Activated naive CD8-positive, alpha-beta T cell treated with anti-CD3 and anti-CD28 coated beads, Interleukin-2, amount 50 U/mL, for 24 hours (primary cell): ENCODE results near the gene TSR3.

Experiments used
- ATAC-seq: fragments of 150-1000 bp; cut with Tn5 transposase; one replicate; pipeline ENCODE4 v1.10.0; 2021
- DNase-seq: peaks from one replicate; pipeline ENCODE4 v3.0.0; 2021
- H3K27ac Mint-ChIP-seq: one replicate; pipeline ENCODE4 v1.8.0; 2021; ENCODE audit warnings: mild to moderate bottlenecking, mixed read lengths
- H3K27me3 Mint-ChIP-seq: one replicate; pipeline ENCODE4 v1.8.0; 2021; ENCODE audit warnings: mixed read lengths
- H3K36me3 Mint-ChIP-seq: one replicate; pipeline ENCODE4 v1.8.0; 2021; ENCODE audit warnings: low read depth, mixed read lengths
- H3K4me1 Mint-ChIP-seq: one replicate; pipeline ENCODE4 v1.8.0; 2021; ENCODE audit warnings: mixed read lengths
- H3K4me3 Mint-ChIP-seq: one replicate; pipeline ENCODE4 v1.8.0; 2021; ENCODE audit warnings: mild to moderate bottlenecking, moderate library complexity, mixed read lengths
- H3K9me3 Mint-ChIP-seq: one replicate; pipeline ENCODE4 v1.8.0; 2021; ENCODE audit warnings: mixed read lengths

The TSR3 gene

DNA sequence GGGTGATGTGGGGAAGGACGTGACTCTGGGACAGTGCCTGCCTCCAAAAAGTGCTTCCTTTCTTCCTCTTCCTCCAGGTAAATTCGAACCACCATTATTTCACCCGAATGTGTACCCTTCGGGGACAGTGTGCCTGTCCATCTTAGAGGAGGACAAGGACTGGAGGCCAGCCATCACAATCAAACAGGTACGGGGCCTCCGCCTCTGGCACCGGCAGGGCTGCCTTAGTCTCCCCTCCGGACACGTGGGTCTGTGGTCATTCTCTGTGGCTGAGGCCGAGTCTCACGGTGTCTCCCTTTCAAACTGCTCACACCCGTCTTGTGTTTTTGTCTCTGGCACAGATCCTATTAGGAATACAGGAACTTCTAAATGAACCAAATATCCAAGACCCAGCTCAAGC is 31.6 kb downstream of the TSR3 start:
- no peak overlapping the region for H3K27ac Mint-ChIP-seq
- DNase-seq (no peak), ATAC-seq (no peak)
- H3K27me3 Mint-ChIP-seq: no peaks in the 10 kb centered on the region
- H3K36me3 Mint-ChIP-seq: peaks cover 41% of the 10 kb centered on the region
- H3K9me3 Mint-ChIP-seq: no peaks in the 10 kb centered on the region
- no peaks in the 10 kb centered on the region for H3K4me1 Mint-ChIP-seq
- H3K4me3 Mint-ChIP-seq: no peak overlapping the region

DNA sequence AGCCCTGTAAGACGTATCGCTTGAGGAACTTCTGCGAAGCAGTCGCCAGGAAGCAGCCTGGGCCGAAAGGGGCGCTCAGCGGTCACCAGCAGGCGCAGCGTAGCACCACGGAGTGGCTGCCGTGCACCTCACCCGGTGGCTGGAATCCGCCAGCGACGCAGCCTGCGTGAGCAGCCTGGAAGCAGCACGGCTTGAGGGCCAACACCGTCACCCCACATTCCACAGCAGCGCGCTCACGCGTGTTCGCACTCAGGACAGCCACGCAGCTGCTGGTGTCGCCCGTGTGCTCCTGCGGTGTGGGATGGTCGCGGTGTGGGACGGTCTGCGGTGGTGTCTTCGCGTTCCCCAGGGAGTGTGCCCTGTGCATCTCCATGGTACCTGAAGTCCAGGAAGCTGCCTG is 32.6 kb downstream of the TSR3 start:
- Mint-ChIP-seq H3K4me3 (no peak overlapping the region), H3K4me1 (peaks cover 2% of the 10 kb centered on the region), H3K9me3 (no peaks in the 10 kb centered on the region), H3K27me3 (no peaks in the 10 kb centered on the region), H3K36me3 (peaks cover 45% of the 10 kb centered on the region), H3K27ac (no peak overlapping the region)
- DNase-seq (no peak), ATAC-seq (no peak)

DNA sequence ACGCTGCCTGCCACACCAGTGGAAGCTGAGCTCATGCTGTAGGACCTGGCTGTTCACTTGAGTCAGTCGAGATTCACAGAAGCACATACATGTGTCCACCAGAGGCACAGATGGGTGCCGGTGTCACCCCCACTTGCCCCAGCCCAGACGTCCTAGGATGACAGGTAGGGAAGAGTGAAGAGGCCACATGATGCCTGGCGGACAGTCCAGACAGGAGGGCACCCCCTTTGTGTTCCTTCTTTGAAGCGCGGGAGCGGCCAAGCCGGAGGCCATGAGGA is 33.5 kb downstream of the TSR3 start:
- DNase-seq: no peak
- H3K4me1 Mint-ChIP-seq: peaks cover 3% of the 10 kb centered on the region
- no peaks in the 10 kb centered on the region for H3K27me3 Mint-ChIP-seq
- no peak overlapping the region for H3K27ac Mint-ChIP-seq
- H3K4me3 Mint-ChIP-seq: no peak overlapping the region
- peaks cover 43% of the 10 kb centered on the region for H3K36me3 Mint-ChIP-seq
- H3K9me3 Mint-ChIP-seq: no peaks in the 10 kb centered on the region
- no peak for ATAC-seq

DNA sequence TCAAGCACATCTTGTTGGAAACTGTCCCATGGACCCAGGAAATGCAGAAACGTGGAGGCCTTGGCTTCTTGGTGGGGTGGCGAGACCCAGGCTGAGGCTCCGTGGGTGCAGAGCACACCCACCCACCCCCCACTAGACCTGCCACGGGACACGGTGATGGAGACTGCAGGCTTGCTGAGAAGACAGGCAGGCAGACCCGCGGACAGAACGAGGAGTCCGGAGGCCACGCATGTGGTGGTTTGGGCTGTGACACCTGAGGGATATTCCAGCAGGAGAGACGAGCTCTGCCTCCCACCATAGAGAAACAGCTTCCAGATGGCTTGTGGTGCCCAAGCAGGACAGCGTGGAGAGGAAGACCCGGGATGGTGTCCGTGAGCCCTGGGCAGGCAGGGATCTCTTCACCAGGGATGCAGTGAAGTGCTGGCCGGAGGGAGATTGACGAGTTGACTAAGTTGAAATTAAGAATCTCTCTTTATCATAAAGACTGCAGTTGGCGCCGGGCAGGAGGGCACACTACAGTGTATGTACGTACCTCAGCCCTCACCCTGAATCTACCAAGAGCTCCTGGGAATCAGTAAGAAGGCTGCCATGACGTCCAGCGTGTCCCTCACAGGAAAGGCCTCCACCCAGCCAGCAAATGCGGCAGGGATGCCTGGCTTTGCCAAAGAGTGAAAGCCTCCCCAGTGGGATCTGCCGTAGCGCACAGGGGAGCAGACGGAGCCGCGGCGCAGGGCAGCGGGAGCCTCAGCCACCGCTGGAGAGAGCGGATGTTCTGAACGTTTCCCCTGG is 34.0 kb downstream of the TSR3 start:
- DNase-seq (no peak), ATAC-seq (no peak)
- Mint-ChIP-seq H3K27me3 (no peaks in the 10 kb centered on the region), H3K4me3 (no peak overlapping the region), H3K36me3 (peaks cover 42% of the 10 kb centered on the region), H3K4me1 (peaks cover 8% of the 10 kb centered on the region), H3K9me3 (no peaks in the 10 kb centered on the region), H3K27ac (no peak overlapping the region)

- DNase-seq: no peak
- H3K27ac Mint-ChIP-seq: no peak overlapping the region
Observed at GRCh38 chr16:1316033-1316405, 35.7 kb downstream of the TSR3 start.

DNA sequence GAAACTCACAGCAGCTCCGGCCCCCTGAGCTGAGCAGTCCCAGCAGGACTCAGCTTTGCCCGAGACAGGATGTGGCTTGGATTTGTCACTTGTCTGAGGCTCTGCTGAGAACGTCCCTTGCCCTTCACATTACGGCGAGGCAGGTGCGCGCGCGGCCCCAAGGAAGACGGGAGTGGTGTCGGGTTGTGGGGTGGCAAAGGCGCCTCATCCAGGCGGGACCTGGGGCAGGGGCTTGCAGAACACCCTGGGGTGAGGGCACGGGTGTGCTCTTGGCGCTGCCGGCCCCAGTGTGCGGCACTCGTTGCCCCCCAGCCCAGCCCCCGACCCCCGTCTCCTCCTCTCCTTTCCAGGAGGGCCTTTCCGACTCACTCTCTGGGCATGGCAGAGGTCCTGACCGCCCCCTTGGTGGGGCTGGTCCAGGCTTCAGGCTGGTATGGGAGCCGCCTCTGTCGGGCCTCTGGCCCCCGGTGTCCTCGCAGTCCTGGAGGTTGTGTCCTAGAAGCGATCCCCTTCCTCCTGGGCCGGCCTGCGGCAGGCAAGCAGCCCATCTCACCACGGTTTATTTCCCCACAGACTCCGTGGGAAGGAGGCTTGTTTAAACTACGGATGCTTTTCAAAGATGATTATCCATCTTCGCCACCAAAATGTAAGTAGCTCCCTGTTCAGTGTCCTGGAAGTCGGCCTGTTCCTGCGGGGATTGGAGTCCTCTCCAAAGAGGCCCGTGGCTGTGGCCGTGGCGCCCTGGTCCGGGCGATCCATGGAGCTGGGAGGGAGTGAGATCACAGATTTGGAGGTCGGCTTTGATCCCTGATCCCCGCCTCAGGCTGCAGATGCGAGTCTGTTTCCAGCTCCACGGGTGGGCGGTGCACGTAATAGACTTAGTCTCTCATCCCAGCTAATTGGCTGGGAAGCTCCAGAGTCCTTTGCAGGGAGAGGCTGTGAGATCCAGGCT is 36.3 kb downstream of the TSR3 start:
- DNase-seq (no peak), ATAC-seq (no peak)
- H3K27me3 Mint-ChIP-seq: no peaks in the 10 kb centered on the region
- H3K27ac Mint-ChIP-seq: no peak overlapping the region
- H3K4me3 Mint-ChIP-seq: no peak overlapping the region
- peaks cover 50% of the 10 kb centered on the region for H3K36me3 Mint-ChIP-seq
- no peaks in the 10 kb centered on the region for H3K9me3 Mint-ChIP-seq
- H3K4me1 Mint-ChIP-seq: peaks cover 30% of the 10 kb centered on the region

More at GRCh38 chr16:1316033-1316405, 35.7 kb downstream of the TSR3 start:
- no peak overlapping the region for H3K4me3 Mint-ChIP-seq
- no peaks in the 10 kb centered on the region for H3K9me3 Mint-ChIP-seq
- H3K27me3 Mint-ChIP-seq: no peaks in the 10 kb centered on the region
- no peak for ATAC-seq
- peaks cover 24% of the 10 kb centered on the region for H3K4me1 Mint-ChIP-seq
- H3K36me3 Mint-ChIP-seq: peaks cover 44% of the 10 kb centered on the region

GRCh38 chr16:1314399-1315068 is 37.1 kb downstream of the TSR3 start:
- H3K27ac Mint-ChIP-seq: no peak overlapping the region
- DNase-seq (no peak), ATAC-seq (no peak)
- H3K27me3 Mint-ChIP-seq: no peaks in the 10 kb centered on the region
- no peaks in the 10 kb centered on the region for H3K9me3 Mint-ChIP-seq
- H3K4me3 Mint-ChIP-seq: no peak overlapping the region
- peaks cover 53% of the 10 kb centered on the region for H3K36me3 Mint-ChIP-seq
- H3K4me1 Mint-ChIP-seq: peaks cover 34% of the 10 kb centered on the region

DNA sequence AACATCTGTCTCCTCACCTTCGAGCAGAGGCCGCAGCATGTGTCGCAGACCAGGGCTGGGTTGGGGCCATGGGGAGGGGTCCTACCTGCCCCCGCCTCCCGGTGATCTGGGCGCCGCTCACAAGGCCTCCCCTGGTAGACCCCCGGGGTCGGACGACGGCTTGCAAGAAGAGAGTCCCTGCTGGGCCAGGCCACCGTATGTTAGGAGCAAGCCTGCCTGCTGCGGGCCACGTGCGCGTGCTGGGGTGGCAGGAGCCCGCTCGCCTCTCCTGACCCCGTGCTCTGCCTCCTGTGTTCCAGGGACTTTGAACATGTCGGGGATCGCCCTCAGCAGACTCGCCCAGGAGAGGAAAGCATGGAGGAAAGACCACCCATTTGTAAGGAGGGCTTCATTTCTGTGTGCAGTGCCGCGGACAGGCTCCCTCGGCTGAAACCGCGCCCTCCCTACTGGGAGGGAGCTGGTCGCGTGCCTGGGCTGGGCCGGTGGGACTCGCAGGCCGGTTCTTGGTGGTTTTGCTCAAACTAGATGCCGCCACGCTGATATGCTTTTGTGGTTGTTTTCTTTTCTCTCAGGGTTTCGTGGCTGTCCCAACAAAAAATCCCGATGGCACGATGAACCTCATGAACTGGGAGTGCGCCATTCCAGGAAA is 37.8 kb downstream of the TSR3 start:
- ATAC-seq (no peak), DNase-seq (no peak)
- H3K36me3 Mint-ChIP-seq: peaks cover 49% of the 10 kb centered on the region
- no peak overlapping the region for H3K4me3 Mint-ChIP-seq
- no peaks in the 10 kb centered on the region for H3K9me3 Mint-ChIP-seq
- H3K4me1 Mint-ChIP-seq: peaks cover 34% of the 10 kb centered on the region
- H3K27ac Mint-ChIP-seq: no peak overlapping the region
- no peaks in the 10 kb centered on the region for H3K27me3 Mint-ChIP-seq

DNA sequence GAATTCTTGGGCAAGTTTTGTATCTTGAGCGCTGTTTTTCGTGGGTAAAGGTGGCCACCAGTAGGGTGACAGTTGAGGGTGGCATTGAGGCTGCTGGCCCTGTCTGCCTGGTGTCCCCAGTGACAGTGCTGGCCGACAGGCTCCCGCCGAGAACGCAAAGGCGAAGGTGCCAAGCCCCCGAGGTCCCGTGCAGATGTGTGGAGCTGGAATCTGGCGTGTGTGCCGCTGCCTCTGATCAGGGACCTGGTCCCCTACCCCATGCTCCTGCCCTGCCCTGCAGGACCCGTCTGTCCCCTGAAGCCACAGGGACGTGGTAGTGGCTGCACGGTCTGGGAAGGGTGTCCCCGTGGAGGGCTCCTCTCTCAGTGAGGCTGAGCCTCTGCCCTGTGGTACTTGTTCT is 38.8 kb downstream of the TSR3 start:
- H3K27ac Mint-ChIP-seq: peak overlapping the region; percentile 54
- H3K4me1 Mint-ChIP-seq: peaks cover 39% of the 10 kb centered on the region
- H3K27me3 Mint-ChIP-seq: no peaks in the 10 kb centered on the region
- ATAC-seq (no peak), DNase-seq (no peak)
- H3K4me3 Mint-ChIP-seq: peak overlapping the region; percentile 29
- H3K9me3 Mint-ChIP-seq: no peaks in the 10 kb centered on the region
- peaks cover 40% of the 10 kb centered on the region for H3K36me3 Mint-ChIP-seq

DNA sequence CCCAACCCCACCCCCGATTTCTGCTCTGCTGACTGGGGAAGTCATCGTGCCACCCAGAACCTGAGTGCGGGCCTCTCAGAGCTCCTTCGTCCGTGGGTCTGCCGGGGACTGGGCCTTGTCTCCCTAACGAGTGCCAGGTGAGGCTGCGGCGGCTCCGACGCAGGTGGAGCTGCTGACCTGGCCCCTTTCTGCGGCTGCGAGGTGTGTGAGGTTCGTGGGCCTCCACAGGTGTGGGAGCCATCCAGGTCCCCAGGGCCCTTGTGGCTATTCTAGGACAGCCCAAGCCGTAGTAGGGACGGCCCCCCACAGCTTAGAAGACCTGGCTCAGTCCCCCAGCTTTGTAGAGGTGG is 39.2 kb downstream of the TSR3 start:
- H3K4me1 Mint-ChIP-seq: peaks cover 41% of the 10 kb centered on the region
- peak overlapping the region; percentile 54 for H3K27ac Mint-ChIP-seq
- H3K4me3 Mint-ChIP-seq: no peak overlapping the region
- H3K36me3 Mint-ChIP-seq: peaks cover 35% of the 10 kb centered on the region
- no peaks in the 10 kb centered on the region for H3K27me3 Mint-ChIP-seq
- DNase-seq (no peak), ATAC-seq (no peak)
- no peaks in the 10 kb centered on the region for H3K9me3 Mint-ChIP-seq

DNA sequence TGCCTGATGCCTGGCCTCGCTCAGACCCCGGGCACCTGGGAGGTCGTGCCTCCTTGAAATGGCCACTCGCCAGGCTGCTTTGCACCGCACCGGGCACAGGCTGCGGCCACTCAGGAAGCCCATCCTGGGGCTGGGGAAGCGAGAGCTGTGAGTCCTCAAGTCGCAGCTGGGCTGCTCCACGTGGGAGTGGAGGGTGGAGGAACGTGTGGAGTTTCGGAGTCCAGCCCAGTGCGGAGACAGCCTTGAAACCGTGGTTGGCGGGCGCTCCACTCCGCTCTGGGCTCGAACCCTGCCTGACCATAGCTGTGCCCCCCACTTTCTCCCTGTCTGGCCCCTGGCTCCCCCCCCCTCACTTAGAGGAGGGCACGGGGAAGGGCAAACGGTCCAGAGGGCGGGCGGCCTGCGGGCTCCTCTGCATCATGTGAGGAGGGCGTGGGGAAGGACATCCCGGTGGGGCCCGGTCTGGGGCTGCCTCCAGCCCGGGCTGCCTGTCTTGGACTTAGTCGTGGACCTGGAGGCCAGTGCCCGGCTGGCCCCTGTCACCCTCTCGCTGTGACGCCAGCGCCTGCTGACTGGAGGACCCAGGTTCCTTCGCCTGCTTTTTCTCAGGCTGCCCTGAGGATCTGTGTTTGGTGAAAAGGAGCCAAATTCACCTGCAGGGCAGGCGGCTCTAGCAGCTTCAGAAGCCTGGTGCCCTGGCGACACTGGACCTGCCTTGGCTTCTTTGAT is 39.8 kb downstream of the TSR3 start:
- Mint-ChIP-seq H3K36me3 (peaks cover 32% of the 10 kb centered on the region), H3K4me3 (peak overlapping the region; percentile 99), H3K9me3 (no peaks in the 10 kb centered on the region), H3K4me1 (peaks cover 42% of the 10 kb centered on the region), H3K27ac (no peak overlapping the region), H3K27me3 (no peaks in the 10 kb centered on the region)
- no peak for ATAC-seq
- DNase-seq: no peak

DNA sequence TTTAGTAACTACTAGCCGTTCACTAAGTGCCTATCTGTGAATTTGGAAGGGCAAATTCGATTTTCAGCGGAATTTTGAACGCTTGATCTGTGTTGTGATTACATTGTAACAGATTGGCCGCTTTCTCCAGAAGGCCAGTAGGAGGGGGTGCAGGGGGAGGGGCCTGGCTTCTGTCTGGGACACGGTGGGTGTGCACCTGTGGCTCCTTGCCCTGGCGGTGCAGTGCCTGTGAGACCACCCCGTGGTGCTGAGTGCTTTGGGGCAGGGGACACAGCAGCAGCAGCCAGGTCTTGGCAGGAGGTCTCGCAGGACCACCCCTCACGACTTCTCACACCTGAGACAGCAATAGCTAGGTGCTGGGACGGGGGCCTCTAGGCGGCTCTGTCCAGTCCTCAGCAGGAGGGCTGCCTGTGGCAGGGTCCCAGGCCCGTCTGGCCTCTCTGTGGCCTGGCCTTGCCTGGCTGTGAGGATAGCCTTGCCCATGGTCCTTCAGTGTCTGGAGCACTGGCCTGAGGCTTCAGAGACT is 40.4 kb downstream of the TSR3 start:
- Mint-ChIP-seq H3K27ac (peak overlapping the region; percentile 98), H3K4me1 (peaks cover 46% of the 10 kb centered on the region), H3K36me3 (peaks cover 26% of the 10 kb centered on the region), H3K9me3 (no peaks in the 10 kb centered on the region), H3K27me3 (no peaks in the 10 kb centered on the region), H3K4me3 (peak overlapping the region; percentile 99)
- ATAC-seq (no peak), DNase-seq (no peak)

DNA sequence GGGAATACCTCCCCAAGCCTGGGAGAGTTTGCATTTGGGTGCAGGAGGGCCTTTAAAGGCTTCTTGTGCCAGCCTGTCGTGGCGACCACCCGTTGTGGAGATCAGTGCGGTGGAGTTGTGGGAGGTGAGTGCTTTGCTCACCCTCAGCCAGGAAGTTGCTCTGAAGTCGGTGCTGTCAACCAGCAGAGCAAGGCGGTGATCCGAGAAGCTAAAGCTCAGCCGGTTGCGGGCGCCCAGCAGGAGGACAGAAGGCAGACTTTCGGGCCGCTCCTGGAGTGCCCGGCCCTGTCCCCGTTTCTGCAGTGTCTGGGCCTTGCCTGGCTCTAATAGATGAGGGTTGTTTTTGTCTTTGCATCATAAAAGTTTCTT is 40.9 kb downstream of the TSR3 start:
- no peaks in the 10 kb centered on the region for H3K9me3 Mint-ChIP-seq
- peaks cover 51% of the 10 kb centered on the region for H3K4me1 Mint-ChIP-seq
- ATAC-seq (no peak), DNase-seq (peak; percentile 35)
- H3K36me3 Mint-ChIP-seq: peaks cover 23% of the 10 kb centered on the region
- peak overlapping the region; percentile 99 for H3K4me3 Mint-ChIP-seq
- no peaks in the 10 kb centered on the region for H3K27me3 Mint-ChIP-seq
- H3K27ac Mint-ChIP-seq: peak overlapping the region; percentile 98
